C4-2B (cell line): Measurements from ENCODE around the gene CYFIP1.

Experiments
- H3K27ac ChIP-seq: fragments of 450-650 bp; 2 replicates; pipeline ENCODE4 v1.5.1; 2017
- ZFX ChIP-seq: fragments of 450-650 bp; IDR thresholded peaks from 2 replicates; pipeline ENCODE4 v1.6.1; 2017
- TF ChIP-seq, protein P1 (sequence below): fragments of 450-650 bp; conservative IDR thresholded peaks from 2 replicates; pipeline ENCODE4 v1.5.1; 2017; ENCODE audit warnings: mild to moderate bottlenecking

The CYFIP1 gene

DNA sequence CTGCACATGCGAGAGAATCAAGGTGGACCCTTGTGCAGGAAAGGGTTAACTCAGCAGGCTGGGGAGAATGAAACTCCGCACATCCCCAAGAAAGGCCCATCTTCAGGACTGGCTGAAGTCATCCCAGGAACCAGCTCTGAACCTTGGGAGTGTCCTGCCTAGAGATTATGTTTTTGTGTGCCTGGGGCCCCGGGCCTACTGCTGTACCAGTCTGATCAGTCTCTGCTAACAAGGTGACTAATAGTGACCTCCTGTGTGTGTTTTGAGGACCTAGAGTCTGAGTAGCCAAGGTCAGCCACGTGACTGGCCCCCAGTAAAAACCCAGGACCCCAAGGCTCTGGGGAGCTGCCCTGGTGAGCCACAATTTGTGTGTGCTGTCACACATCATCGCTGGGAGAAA lies 58.2 kb downstream of the CYFIP1 start:
- H3K27ac ChIP-seq: no peak overlapping the region
- no peak for TF ChIP-seq ZFX
- TF ChIP-seq, protein P1, sequence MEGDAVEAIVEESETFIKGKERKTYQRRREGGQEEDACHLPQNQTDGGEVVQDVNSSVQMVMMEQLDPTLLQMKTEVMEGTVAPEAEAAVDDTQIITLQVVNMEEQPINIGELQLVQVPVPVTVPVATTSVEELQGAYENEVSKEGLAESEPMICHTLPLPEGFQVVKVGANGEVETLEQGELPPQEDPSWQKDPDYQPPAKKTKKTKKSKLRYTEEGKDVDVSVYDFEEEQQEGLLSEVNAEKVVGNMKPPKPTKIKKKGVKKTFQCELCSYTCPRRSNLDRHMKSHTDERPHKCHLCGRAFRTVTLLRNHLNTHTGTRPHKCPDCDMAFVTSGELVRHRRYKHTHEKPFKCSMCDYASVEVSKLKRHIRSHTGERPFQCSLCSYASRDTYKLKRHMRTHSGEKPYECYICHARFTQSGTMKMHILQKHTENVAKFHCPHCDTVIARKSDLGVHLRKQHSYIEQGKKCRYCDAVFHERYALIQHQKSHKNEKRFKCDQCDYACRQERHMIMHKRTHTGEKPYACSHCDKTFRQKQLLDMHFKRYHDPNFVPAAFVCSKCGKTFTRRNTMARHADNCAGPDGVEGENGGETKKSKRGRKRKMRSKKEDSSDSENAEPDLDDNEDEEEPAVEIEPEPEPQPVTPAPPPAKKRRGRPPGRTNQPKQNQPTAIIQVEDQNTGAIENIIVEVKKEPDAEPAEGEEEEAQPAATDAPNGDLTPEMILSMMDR: no peak

DNA sequence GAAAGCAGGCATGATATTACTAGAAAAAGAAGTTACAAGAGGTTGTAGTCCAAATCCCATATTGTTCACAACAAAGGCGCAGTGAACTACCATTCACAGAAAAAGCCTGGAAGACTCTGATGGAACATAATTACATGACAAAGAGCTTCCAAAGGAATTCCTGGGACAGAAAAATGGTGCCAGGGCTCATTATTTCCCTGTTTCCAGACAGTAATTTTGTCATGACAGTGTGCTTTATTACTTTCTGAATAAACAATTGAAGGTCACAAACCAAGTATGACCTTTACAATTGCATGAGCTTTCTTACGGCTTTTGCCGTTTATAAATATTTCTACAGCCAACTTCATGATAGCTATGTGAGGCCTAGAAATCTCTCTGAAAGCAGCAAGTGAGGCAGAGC lies 61.0 kb downstream of the CYFIP1 start:
- no peak overlapping the region for H3K27ac ChIP-seq
- no peak for TF ChIP-seq ZFX
- TF ChIP-seq, protein P1: no peak

DNA sequence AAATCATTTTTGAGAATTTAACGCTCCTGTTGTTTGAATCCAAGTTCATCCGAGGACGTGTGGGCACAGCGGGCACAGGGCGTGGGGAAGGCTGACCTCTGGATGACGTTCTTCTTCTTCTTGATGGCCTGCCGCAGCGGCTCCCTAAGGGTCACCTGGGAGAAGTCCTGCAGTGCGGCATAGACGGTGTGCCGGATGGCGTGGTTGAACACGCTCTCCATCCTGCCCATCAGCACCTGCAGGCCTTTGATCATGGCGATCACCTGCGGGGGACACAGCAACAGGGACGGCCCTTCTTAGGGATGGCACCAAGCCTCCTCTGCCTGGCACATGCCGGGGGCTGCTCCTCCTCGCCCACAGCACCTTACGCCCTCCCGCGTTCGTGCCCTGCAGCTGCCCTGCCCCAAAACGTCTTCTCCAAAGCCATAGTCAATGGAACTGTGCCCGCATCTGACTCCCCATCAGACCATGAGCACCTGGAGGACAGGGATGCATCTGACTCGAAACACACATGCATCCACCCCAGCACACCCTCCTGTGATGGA lies 61.5 kb downstream of the CYFIP1 start:
- H3K27ac ChIP-seq: no peak overlapping the region
- TF ChIP-seq, protein P1: no peak
- no peak for TF ChIP-seq ZFX

DNA sequence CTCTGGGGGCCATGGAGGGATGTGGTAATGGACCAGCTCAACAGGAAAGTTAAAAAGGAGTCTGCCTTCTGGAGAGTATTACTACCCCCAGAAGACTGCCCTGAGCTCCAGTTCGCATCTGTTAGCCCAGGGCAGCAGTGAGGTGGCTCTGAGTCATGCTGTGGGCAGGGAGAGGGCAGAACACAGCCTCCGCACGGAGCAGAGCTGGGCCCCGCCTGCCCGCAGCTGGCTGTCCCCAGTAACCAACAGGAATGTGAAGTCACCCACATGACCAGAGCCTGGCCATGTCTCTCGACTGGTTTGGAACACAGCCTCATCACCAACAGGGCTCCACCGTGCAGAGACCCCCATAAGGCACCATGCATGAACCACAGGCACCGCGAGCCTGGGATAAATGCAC lies 62.1 kb downstream of the CYFIP1 start:
- H3K27ac ChIP-seq: no peak overlapping the region
- TF ChIP-seq, protein P1: no peak
- TF ChIP-seq ZFX: no peak

DNA sequence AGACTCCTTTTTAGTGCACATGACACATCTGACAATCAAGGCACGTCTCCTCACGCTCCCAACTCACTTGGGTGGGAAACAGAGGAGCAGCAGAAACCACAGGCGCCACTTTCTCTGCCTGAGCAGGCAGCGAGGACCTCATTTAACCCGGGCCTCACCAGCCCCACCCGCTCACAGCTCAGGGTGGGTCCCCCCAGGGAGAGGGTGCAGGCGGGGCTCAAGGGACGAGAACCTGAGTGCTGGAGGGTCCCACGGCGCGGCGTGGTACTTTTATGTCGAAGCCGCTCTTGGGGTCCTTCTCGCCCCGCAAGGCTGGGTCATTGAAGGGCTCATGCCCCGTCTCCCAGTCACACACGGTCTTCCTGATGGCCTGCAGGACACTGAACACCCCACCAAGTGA lies 62.6 kb downstream of the CYFIP1 start:
- H3K27ac ChIP-seq: no peak overlapping the region
- TF ChIP-seq, protein P1: no peak
- no peak for TF ChIP-seq ZFX

DNA sequence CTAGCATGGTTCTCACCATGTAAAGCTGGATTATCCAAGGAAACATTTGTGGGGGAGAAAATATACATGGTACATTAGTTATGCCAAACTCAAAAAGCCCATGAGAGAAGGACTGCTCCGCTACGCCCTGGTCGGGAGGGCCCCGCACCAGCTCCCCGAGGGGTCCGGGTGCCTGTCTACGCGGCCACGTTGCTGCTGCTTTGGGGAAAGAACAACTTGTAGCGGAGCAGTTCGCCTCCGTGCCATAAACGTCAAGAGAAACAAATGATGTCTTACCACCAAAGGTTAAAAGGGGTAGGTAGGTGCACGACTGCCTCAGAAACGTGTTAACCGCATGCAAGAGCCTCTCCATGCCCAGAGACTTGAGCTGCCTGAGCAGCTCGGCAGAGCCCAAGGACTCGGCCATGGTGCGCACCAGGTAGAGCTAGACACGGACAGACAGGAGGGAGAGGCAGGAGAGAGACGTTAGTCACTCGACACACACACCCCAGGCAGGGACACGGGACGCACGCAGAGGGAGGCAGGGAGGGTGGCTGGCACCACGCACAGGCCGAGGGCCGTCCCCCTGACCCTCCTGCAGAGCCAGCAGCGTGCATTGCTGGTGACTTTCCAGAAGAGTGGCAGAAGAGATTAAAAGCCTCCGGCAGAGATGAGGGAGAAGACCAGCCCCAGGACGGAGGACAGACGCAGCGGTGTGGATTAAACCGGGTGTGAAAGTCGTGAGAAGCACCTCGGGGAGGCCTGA lies 63.4 kb downstream of the CYFIP1 start:
- TF ChIP-seq ZFX: no peak
- TF ChIP-seq, protein P1: no peak
- H3K27ac ChIP-seq: no peak overlapping the region

DNA sequence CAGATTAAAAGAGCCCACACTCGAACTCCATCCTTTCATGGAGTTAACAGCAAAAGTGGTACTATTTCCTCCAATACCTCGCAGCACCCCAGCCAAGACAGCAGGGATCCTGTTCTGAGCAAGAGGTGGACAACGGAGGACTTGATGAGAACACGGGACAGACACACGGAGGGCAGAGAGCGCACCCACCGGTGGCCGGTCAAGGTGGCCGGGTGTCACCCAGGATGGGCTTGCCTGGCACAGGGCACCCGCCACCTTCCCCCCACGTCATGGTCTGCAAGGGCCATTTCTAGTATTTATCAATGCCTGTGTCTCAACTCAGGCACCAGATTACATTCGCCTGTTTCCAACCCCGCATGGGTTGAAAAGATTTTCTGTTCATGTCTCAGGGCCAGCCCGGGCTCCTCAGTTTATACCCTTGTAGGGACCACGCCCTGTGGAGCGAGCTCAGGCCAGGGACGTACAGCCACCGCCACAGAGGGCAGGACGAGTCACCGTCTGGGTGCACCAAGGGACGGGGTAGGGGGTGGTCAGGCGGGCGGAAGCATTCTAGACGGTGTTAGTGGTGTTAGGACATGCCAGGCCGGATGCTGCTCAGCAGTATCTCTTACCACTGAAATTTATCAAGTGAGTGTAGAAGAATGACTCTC lies 64.2 kb downstream of the CYFIP1 start:
- no peak for TF ChIP-seq ZFX
- TF ChIP-seq, protein P1: no peak
- no peak overlapping the region for H3K27ac ChIP-seq
